Adrenal gland (tissue), 12 donors: ENCODE results near the gene CCDC81. TPM values are rescaled to one million over a fixed set of nuclear protein-coding genes. Genes with fewer than 3 reads are reported as not detected.

Source experiments
- DNase-seq, 7 donors: peaks; one replicate each; pipeline ENCODE4 v3.0.0-alpha.2; 2019 to 2020
- H3K27ac ChIP-seq, 5 donors: fragments of 200-600 bp; sonication (generic) in 4 of 5; 1 replicate in 3 of 5; 2 replicates in 2 of 5; pipeline versions ENCODE4 v1.5.1 to v1.8.0; 2016 to 2020; ENCODE audit warnings: mild to moderate bottlenecking in 1 of 5
- H3K27me3 ChIP-seq: fragments of 200-600 bp; 2 replicates; pipeline ENCODE4 v1.8.0; 2021
- H3K36me3 ChIP-seq, 2 donors: fragments of 200-600 bp; replicated peaks in 1 of 2; 1 replicate in 1 of 2; 2 replicates in 1 of 2; pipeline versions ENCODE4 v1.5.1 to v1.8.0; 2018 to 2022
- H3K4me1 ChIP-seq, 2 donors: fragments of 200-600 bp; replicated peaks in 1 of 2; 1 replicate in 1 of 2; 2 replicates in 1 of 2; pipeline versions ENCODE4 v1.5.1 to v1.8.0; 2018 to 2021
- H3K4me3 ChIP-seq, 4 donors: fragments of 200-600 bp; sonication (generic) in 3 of 4; one replicate each; pipeline ENCODE4 v1.5.1; 2016 to 2018
- H3K9me3 ChIP-seq, 3 donors: fragments of 200-600 bp; sonication (generic) in 1 of 3; replicated peaks in 1 of 3; 1 replicate in 2 of 3; 2 replicates in 1 of 3; pipeline versions ENCODE4 v1.5.1 to v1.8.0; 2016 to 2021
- CTCF ChIP-seq, 6 experiments: fragments of 450-650 bp in 4 of 6; fragments of 200-600 bp in 2 of 6; sonication (generic) in 1 of 6; IDR thresholded peaks; 1 replicate in 5 of 6; 2 replicates in 1 of 6; pipeline versions ENCODE4 v1.5.1 to v1.8.0; 2016 to 2021; ENCODE audit warnings: antibody characterized with exemption in 6 of 6, mild to moderate bottlenecking in 2 of 6, moderate library complexity in 1 of 6
- POLR2A ChIP-seq, 2 donors: fragments of 450-650 bp; IDR thresholded peaks; one replicate each; pipeline ENCODE4 v1.6.1; 2017; ENCODE audit warnings: antibody characterized with exemption in 2 of 2, mild to moderate bottlenecking in 2 of 2, moderate library complexity in 1 of 2
- WGBS, 4 donors: extraction: QIAGEN DNeasy Blood & Tissue Kit in 2 of 4; methylation state at CpG; one replicate each; pipeline versions ENCODE4 v1.1.5 to v1.1.7; 2013 to 2017; 5-methylcytosine and 5-hydroxymethylcytosine counted together
- intact Hi-C, 2 donors: fragments of 100-400 bp; cut with DNase I; formaldehyde crosslinking; loops; one replicate each; pipeline versions ENCODE4 v1.14.1 to v1.15.0; 2022 to 2023
- polyA plus RNA-seq, 3 donors: library from polyadenylated mRNA; stranded (reverse); fragments of 200-250 nt in 2 of 3; fragments of 350-450 nt in 1 of 3; fragmentation: Illumina TruSeq in 1 of 3; extraction: RNeasy Lipid Tissue Mini Kit (QIAGEN cat#74804) in 1 of 3; gene quantifications; one replicate each; pipeline ENCODE4 v1.2.3, GENCODE V29; 2013 to 2014
- total RNA-seq, 9 donors: library from RNA; depleted of rRNA in 4 of 9; stranded (reverse); fragments of >200 nt in 4 of 9; fragments of 120-200 nt in 1 of 9; fragmentation: NEBNext Ultra II Directional in 1 of 9; extraction: Animal tissue kit (Norgen Biotek cat#: 25700) in 1 of 9; gene quantifications; one replicate each; pipeline versions ENCODE4 v1.1.0 to v1.2.4, GENCODE V29; 2013 to 2023
- donor health status: healthy with polysubstance abuse.
- donor health status: Bipolar disorder and iron deficiency.
- donor health status: DM: yes; HTN: yes; CAD: no.
- donor health status: DM: no; HTN: no; CAD: no.
- donor health status: DM: no; HTN: no; CAD: no.
- donor health status: DM: yes; HTN: yes; CAD: no.

Gene CCDC81
- total and polyA plus RNA-seq, 12 donors, result 0.18 to 3.0 (median 0.69) TPM; not detected in 2

GRCh38 chr11:86469491-86470388 lies 95.1 kb downstream of the CCDC81 start:
- H3K4me3 ChIP-seq, result no peak overlapping the region
- DNase-seq, result peak in 1 of 7 donors; percentile 22
- peaks cover 6 to 7% of the 10 kb centered on the region in 2 donors for H3K4me1 ChIP-seq
- WGBS, 4 donors, result 64 to 91% (median 75%) methylated on average over 5 of the region's 5 CpGs
- H3K27ac ChIP-seq, result peak overlapping the region in 1 of 5 donors; percentile 40
- H3K36me3 ChIP-seq, result no peaks in the 10 kb centered on the region
- no peaks in the 10 kb centered on the region for H3K9me3 ChIP-seq
- H3K27me3 ChIP-seq, result no peaks in the 10 kb centered on the region
- TF ChIP-seq CTCF (IDR thresholded peaks at IDR 0.05) (no peak), POLR2A (IDR thresholded peaks at IDR 0.05) (no peak)
- intact Hi-C loops, result no loop called here

Other genes starting within 250 kb of the CCDC81 start
- 10 to 100 TPM in 7 of 9 donors, 1 to 10 TPM in 2; 8.5 to 21.6 (median 16.0) TPM for gene EED, start 130.1 kb upstream of the CCDC81 start, total RNA-seq
- gene EED, start 130.1 kb upstream of the CCDC81 start, polyA plus RNA-seq, result 10 to 100 TPM; 13.9 to 17.7 (median 17.4) TPM
- gene HIKESHI, start 72.6 kb upstream of the CCDC81 start, total RNA-seq, result 10 to 100 TPM; 30.4 to 48.2 (median 34.0) TPM
- 10 to 100 TPM; 38.0 to 47.8 (median 40.2) TPM for gene HIKESHI, start 72.6 kb upstream of the CCDC81 start, polyA plus RNA-seq